B cell (primary cell): ENCODE results near the gene NDST4. TPM values are rescaled to one million over a fixed set of nuclear protein-coding genes. Genes with fewer than 3 reads are reported as not detected.

Source experiments
- ATAC-seq: fragments of 200-7000 bp; cut with Tn5 transposase; one replicate; pipeline ENCODE4 v1.10.0; 2021; ENCODE audit warnings: low read depth, mild to moderate bottlenecking, moderate number of reproducible peaks, moderate library complexity
- CTCF ChIA-PET: fragments of 350-600 bp; sonication (Branson Sonifier 250); formaldehyde crosslinking; loops from one replicate; lab custom pipeline; 2021; ENCODE audit warnings: antibody characterized with exemption, inconsistent platforms; lab: Charles Lee
- POLR2A ChIA-PET: fragments of 350-600 bp; sonication (Branson Sonifier 250); formaldehyde crosslinking; loops from one replicate; lab custom pipeline; 2021; ENCODE audit warnings: antibody characterized with exemption; lab: Charles Lee
- DNase-seq: peaks from one replicate; pipeline ENCODE4 v3.0.0; 2013
- H2AFZ ChIP-seq: 2 replicates; pipeline ENCODE4 v1.6.1; 2012; ENCODE audit warnings: mild to moderate bottlenecking, low read depth, low read length; ENCODE audit not compliant: insufficient read depth, poor library complexity, severe bottlenecking
- H3K27ac ChIP-seq, 2 donors: 1 replicate in 1 of 2; 2 replicates in 1 of 2; pipeline ENCODE4 v1.5.1; 2012 to 2013; ENCODE audit warnings: low read length in 2 of 2, mild to moderate bottlenecking in 2 of 2, moderate library complexity in 1 of 2
- H3K27me3 ChIP-seq, 4 experiments: fragments of 200-600 bp in 1 of 4; sonication (generic) in 1 of 4; replicated peaks in 1 of 4; 1 replicate in 2 of 4; 2 replicates in 2 of 4; pipeline versions ENCODE4 v1.6.1 to v1.7.0; 2013 to 2016; ENCODE audit warnings: low read length in 3 of 4, mild to moderate bottlenecking in 2 of 4, mixed read lengths in 1 of 4, moderate library complexity in 1 of 4; ENCODE audit not compliant: insufficient read depth in 4 of 4, control insufficient read depth in 3 of 4; ENCODE audit errors: control extremely low read depth in 1 of 4
- H3K36me3 ChIP-seq, 2 experiments: replicated peaks in 1 of 2; 1 replicate in 1 of 2; 2 replicates in 1 of 2; pipeline versions ENCODE4 v1.6.1 to v1.7.1; 2013; ENCODE audit warnings: low read length in 1 of 2; ENCODE audit not compliant: insufficient read depth in 2 of 2, control insufficient read depth in 1 of 2; ENCODE audit errors: control extremely low read depth in 1 of 2, extremely low read depth in 1 of 2
- H3K4me1 ChIP-seq, 2 donors: fragments of 200-600 bp in 1 of 2; sonication (generic) in 1 of 2; 1 replicate in 1 of 2; 2 replicates in 1 of 2; pipeline versions ENCODE4 v1.5.1 to v1.6.1; 2013 to 2017; ENCODE audit warnings: low read length in 2 of 2; ENCODE audit not compliant: control insufficient read depth in 2 of 2, insufficient read depth in 2 of 2
- H3K4me2 ChIP-seq: replicated peaks from 2 replicates; pipeline ENCODE3; 2012; ENCODE audit warnings: mild to moderate bottlenecking, low read depth, low read length; ENCODE audit not compliant: poor library complexity, severe bottlenecking
- H3K4me3 ChIP-seq, 5 experiments: fragments of 200-600 bp in 1 of 5; sonication (generic) in 1 of 5; 1 replicate in 3 of 5; 2 replicates in 2 of 5; pipeline versions ENCODE4 v1.5.1 to v1.7.0; 2011 to 2016; ENCODE audit warnings: low read length in 4 of 5, mild to moderate bottlenecking in 4 of 5, low read depth in 2 of 5, control low read depth in 1 of 5, moderate library complexity in 1 of 5; ENCODE audit not compliant: insufficient read depth in 1 of 5; ENCODE audit errors: control extremely low read depth in 1 of 5, extremely low read depth in 1 of 5
- H3K79me2 ChIP-seq: fragments of 200-600 bp; sonication (generic); one replicate; pipeline ENCODE4 v1.6.0; 2016; ENCODE audit warnings: low read length; ENCODE audit not compliant: control insufficient read depth, insufficient read depth
- H3K9ac ChIP-seq: fragments of 200-600 bp; sonication (generic); 2 replicates; pipeline ENCODE4 v1.6.1; 2017; ENCODE audit warnings: mild to moderate bottlenecking, low read length, moderate library complexity
- H3K9me3 ChIP-seq, 3 donors: one replicate each; pipeline versions ENCODE4 v1.6.1 to v1.7.1; 2013; ENCODE audit warnings: low read length in 2 of 3; ENCODE audit not compliant: control insufficient read depth in 2 of 3, insufficient read depth in 1 of 3; ENCODE audit errors: control extremely low read depth in 1 of 3
- H4K20me1 ChIP-seq: 2 replicates; pipeline ENCODE4 v1.6.0; 2012; ENCODE audit warnings: mild to moderate bottlenecking, low read length; ENCODE audit not compliant: insufficient read depth, control insufficient read depth, poor library complexity, severe bottlenecking
- H3K27ac Mint-ChIP-seq: one replicate; pipeline ENCODE4 v1.8.0; 2021; ENCODE audit warnings: mixed read lengths
- H3K27me3 Mint-ChIP-seq: one replicate; pipeline ENCODE4 v1.8.0; 2021; ENCODE audit warnings: mixed read lengths
- H3K4me1 Mint-ChIP-seq: one replicate; pipeline ENCODE4 v1.8.0; 2021; ENCODE audit warnings: mixed read lengths
- H3K4me3 Mint-ChIP-seq: one replicate; pipeline ENCODE4 v1.8.0; 2021; ENCODE audit warnings: mixed read lengths
- H3K9me3 Mint-ChIP-seq: one replicate; pipeline ENCODE4 v1.8.0; 2022; ENCODE audit warnings: mixed read lengths; ENCODE audit not compliant: insufficient read depth
- CTCF ChIP-seq: fragments of 200-600 bp; IDR thresholded peaks from one replicate; pipeline ENCODE4 v1.8.0; 2022; ENCODE audit warnings: antibody characterized with exemption, mild to moderate bottlenecking
- EZH2 ChIP-seq: IDR thresholded peaks from 2 replicates; pipeline ENCODE4 v1.6.1; 2012; ENCODE audit warnings: borderline replicate concordance, low read depth, mild to moderate bottlenecking, moderate library complexity, low read length; ENCODE audit not compliant: insufficient read depth, poor library complexity, severe bottlenecking
- WGBS: methylation state at CpG from one replicate; pipeline ENCODE4 v1.1.5; 2013; ENCODE audit warnings: missing lambda C conversion rate; ENCODE audit not compliant: insufficient coverage; 5-methylcytosine and 5-hydroxymethylcytosine counted together
- intact Hi-C: fragments of 100-400 bp; cut with micrococcal nuclease; formaldehyde crosslinking; loops from one replicate; pipeline ENCODE4 v1.10.0; 2022
- polyA plus RNA-seq: library from polyadenylated mRNA; depleted of rRNA; stranded (reverse); fragments of >200 nt; gene quantifications from 2 replicates; pipeline ENCODE4 v1.2.3, GENCODE V29; 2012
- total RNA-seq, 2 donors: library from RNA; stranded (reverse); fragments of 120-200 nt in 1 of 2; gene quantifications; 1 replicate in 1 of 2; 2 replicates in 1 of 2; pipeline versions ENCODE4 v1.2.3 to v1.2.4, GENCODE V29; 2013 to 2022

The NDST4 gene
- total and polyA plus RNA-seq, 2 donors (not counting 1 experiment from before 2014, with no cell fraction given): not detected

- no peak overlapping the region for H3K9ac ChIP-seq
- ChIA-PET CTCF (no interaction called here), POLR2A (no interaction called here)
- Mint-ChIP-seq H3K27ac (no peak overlapping the region), H3K9me3 (no peaks in the 10 kb centered on the region), H3K27me3 (no peaks in the 10 kb centered on the region), H3K4me1 (no peaks in the 10 kb centered on the region), H3K4me3 (no peak overlapping the region)
- no peaks in the 10 kb centered on the region for H3K4me1 ChIP-seq
- no peaks in the 10 kb centered on the region for H3K36me3 ChIP-seq
- no peak for DNase-seq
- no peaks in the 10 kb centered on the region for H4K20me1 ChIP-seq
- no CpG with 5 or more reads among the region's 2 CpGs for WGBS
- intact Hi-C loops: no loop called here
- TF ChIP-seq CTCF (no peak), EZH2 (no peak)
- H3K79me2 ChIP-seq: no peaks in the 10 kb centered on the region
- no peak overlapping the region for H2AFZ ChIP-seq
- H3K4me2 ChIP-seq: no peak overlapping the region
- no peaks in the 10 kb centered on the region for H3K9me3 ChIP-seq
- no peak overlapping the region for H3K27ac ChIP-seq
- H3K4me3 ChIP-seq: no peak overlapping the region
- ATAC-seq: no peak
- H3K27me3 ChIP-seq: no peaks in the 10 kb centered on the region
Measured at GRCh38 chr4:115121351-115122043, 8.1 kb upstream of the NDST4 start.

GRCh38 chr4:115119804-115120352 is 6.5 kb upstream of the NDST4 start:
- H2AFZ ChIP-seq: no peak overlapping the region
- no peaks in the 10 kb centered on the region for H3K4me1 ChIP-seq
- H3K9ac ChIP-seq: no peak overlapping the region
- Mint-ChIP-seq H3K4me1 (no peaks in the 10 kb centered on the region), H3K27ac (no peak overlapping the region), H3K27me3 (no peaks in the 10 kb centered on the region), H3K4me3 (no peak overlapping the region), H3K9me3 (no peaks in the 10 kb centered on the region)
- intact Hi-C loops: no loop called here
- no peaks in the 10 kb centered on the region for H3K27me3 ChIP-seq
- DNase-seq: no peak
- no peak for TF ChIP-seq CTCF
- TF ChIP-seq EZH2: no peak
- no peaks in the 10 kb centered on the region for H3K36me3 ChIP-seq
- H3K4me3 ChIP-seq: no peak overlapping the region
- H3K79me2 ChIP-seq: no peaks in the 10 kb centered on the region
- no CpG with 5 or more reads among the region's 1 CpG for WGBS
- ChIA-PET CTCF (no interaction called here), POLR2A (no interaction called here)
- ATAC-seq: no peak
- no peaks in the 10 kb centered on the region for H4K20me1 ChIP-seq
- no peak overlapping the region for H3K27ac ChIP-seq
- no peaks in the 10 kb centered on the region for H3K9me3 ChIP-seq
- H3K4me2 ChIP-seq: no peak overlapping the region
